OCI-LY1 (cell line): ENCODE results near the gene TRMT6.

Experiments used
- H2AFZ ChIP-seq: fragments of 200-600 bp; sonication (generic), shearing (Covaris generic); 2 replicates; pipeline ENCODE4 v1.6.0; 2014; ENCODE audit warnings: antibody characterized with exemption, mild to moderate bottlenecking, low read length
- H3F3A ChIP-seq: fragments of 200-600 bp; sonication (generic), shearing (Covaris generic); 2 replicates; pipeline ENCODE4 v1.6.0; 2014; ENCODE audit warnings: mild to moderate bottlenecking, antibody characterized with exemption, low read length, moderate library complexity; ENCODE audit not compliant: insufficient read depth
- H3K27ac ChIP-seq: fragments of 200-600 bp; sonication (generic); 2 replicates; pipeline ENCODE4 v1.5.1; 2014; ENCODE audit warnings: low read length, mixed run types, mild to moderate bottlenecking, low read depth; ENCODE audit not compliant: poor library complexity, severe bottlenecking
- H3K27me3 ChIP-seq: fragments of 200-600 bp; sonication (generic); 2 replicates; pipeline ENCODE4 v1.6.0; 2014; ENCODE audit warnings: antibody characterized with exemption, mild to moderate bottlenecking, low read length, moderate library complexity; ENCODE audit not compliant: insufficient read depth
- H3K36me3 ChIP-seq: fragments of 200-600 bp; sonication (generic); 2 replicates; pipeline ENCODE4 v1.6.1; 2014; ENCODE audit warnings: mild to moderate bottlenecking, antibody characterized with exemption, low read length, moderate library complexity, mixed read lengths; ENCODE audit not compliant: insufficient read depth
- H3K4me1 ChIP-seq: fragments of 200-600 bp; sonication (generic); 2 replicates; pipeline ENCODE4 v1.5.1; 2014; ENCODE audit warnings: mild to moderate bottlenecking, low read length, moderate library complexity; ENCODE audit not compliant: insufficient read depth, severe bottlenecking
- H3K4me2 ChIP-seq: fragments of 200-600 bp; sonication (generic), shearing (Covaris generic); 2 replicates; pipeline ENCODE4 v1.6.1; 2014; ENCODE audit warnings: low read length
- H3K4me3 ChIP-seq: fragments of 200-600 bp; sonication (generic); 2 replicates; pipeline ENCODE4 v1.5.1; 2014; ENCODE audit warnings: low read length, low read depth, mild to moderate bottlenecking, mixed read lengths; ENCODE audit not compliant: poor library complexity, severe bottlenecking
- H3K79me2 ChIP-seq: fragments of 200-600 bp; shearing (Covaris generic); 2 replicates; pipeline ENCODE4 v1.6.1; 2016; ENCODE audit warnings: mixed run types, low read length, mixed read lengths; ENCODE audit not compliant: insufficient read depth
- H3K9ac ChIP-seq: fragments of 200-600 bp; sonication (generic), shearing (Covaris generic); 2 replicates; pipeline ENCODE4 v1.6.1; 2014; ENCODE audit warnings: mild to moderate bottlenecking, low read length, mixed read lengths
- H3K9me2 ChIP-seq: fragments of 200-600 bp; sonication (generic), shearing (Covaris generic); 2 replicates; pipeline ENCODE4 v1.6.1; 2014; ENCODE audit warnings: low read depth, mild to moderate bottlenecking, low read length, mixed read lengths
- H3K9me3 ChIP-seq: fragments of 200-600 bp; shearing (Covaris generic); 2 replicates; pipeline ENCODE4 v1.6.1; 2014; ENCODE audit warnings: low read length, mixed read lengths
- H4K20me1 ChIP-seq: fragments of 200-600 bp; sonication (generic), shearing (Covaris generic); 2 replicates; pipeline ENCODE4 v1.6.0; 2016; ENCODE audit warnings: mild to moderate bottlenecking, low read length; ENCODE audit not compliant: insufficient read depth
- EZH2 ChIP-seq: fragments of 200-600 bp; sonication (generic), shearing (Covaris generic); IDR thresholded peaks from 2 replicates; pipeline ENCODE4 v1.8.0; 2017; ENCODE audit warnings: borderline replicate concordance, mixed run types, mild to moderate bottlenecking, antibody characterized with exemption, low read length, moderate library complexity, mixed read lengths
- TF ChIP-seq, protein P1 (sequence below): fragments of 200-600 bp; sonication (generic), shearing (Covaris generic); IDR thresholded peaks from 2 replicates; pipeline ENCODE4 v1.5.1; 2017; ENCODE audit warnings: mild to moderate bottlenecking, antibody characterized with exemption, low read length, moderate library complexity, mixed read lengths

TRMT6 gene

GRCh38 chr20:5977975-5978374, 27.6 kb upstream of the TRMT6 start:
- peaks cover 79% of the 10 kb centered on the region for H3K36me3 ChIP-seq
- H2AFZ ChIP-seq: no peak overlapping the region
- no peaks in the 10 kb centered on the region for H3K4me1 ChIP-seq
- no peaks in the 10 kb centered on the region for H3K27me3 ChIP-seq
- no peak overlapping the region for H3K4me3 ChIP-seq
- no peaks in the 10 kb centered on the region for H3K9me2 ChIP-seq
- H3K4me2 ChIP-seq: no peak overlapping the region
- no peaks in the 10 kb centered on the region for H3K79me2 ChIP-seq
- H3K9me3 ChIP-seq: no peaks in the 10 kb centered on the region
- TF ChIP-seq EZH2: no peak
- TF ChIP-seq, protein P1, sequence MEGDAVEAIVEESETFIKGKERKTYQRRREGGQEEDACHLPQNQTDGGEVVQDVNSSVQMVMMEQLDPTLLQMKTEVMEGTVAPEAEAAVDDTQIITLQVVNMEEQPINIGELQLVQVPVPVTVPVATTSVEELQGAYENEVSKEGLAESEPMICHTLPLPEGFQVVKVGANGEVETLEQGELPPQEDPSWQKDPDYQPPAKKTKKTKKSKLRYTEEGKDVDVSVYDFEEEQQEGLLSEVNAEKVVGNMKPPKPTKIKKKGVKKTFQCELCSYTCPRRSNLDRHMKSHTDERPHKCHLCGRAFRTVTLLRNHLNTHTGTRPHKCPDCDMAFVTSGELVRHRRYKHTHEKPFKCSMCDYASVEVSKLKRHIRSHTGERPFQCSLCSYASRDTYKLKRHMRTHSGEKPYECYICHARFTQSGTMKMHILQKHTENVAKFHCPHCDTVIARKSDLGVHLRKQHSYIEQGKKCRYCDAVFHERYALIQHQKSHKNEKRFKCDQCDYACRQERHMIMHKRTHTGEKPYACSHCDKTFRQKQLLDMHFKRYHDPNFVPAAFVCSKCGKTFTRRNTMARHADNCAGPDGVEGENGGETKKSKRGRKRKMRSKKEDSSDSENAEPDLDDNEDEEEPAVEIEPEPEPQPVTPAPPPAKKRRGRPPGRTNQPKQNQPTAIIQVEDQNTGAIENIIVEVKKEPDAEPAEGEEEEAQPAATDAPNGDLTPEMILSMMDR: no peak
- H3K27ac ChIP-seq: no peak overlapping the region
- no peaks in the 10 kb centered on the region for H4K20me1 ChIP-seq
- H3K9ac ChIP-seq: no peak overlapping the region
- no peaks in the 10 kb centered on the region for H3F3A ChIP-seq

DNA sequence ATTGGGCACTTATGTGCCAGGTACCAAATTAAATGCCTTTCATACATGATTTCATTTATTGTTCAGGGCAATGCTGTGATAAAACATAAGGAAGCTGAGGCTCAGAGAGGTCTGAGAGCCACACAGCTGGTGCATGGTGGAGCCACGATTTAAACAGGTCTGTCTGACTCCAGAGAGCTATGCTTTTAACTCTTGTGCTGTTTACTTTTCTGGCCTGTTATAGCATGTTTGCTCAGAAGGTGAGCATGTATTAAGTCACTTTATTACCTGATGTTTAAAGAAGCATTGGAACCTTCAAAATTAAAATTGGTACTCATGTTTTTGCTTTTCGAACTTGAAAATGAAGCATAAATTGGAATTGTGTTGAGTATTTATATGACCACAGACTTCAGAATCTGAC, 26.9 kb upstream of the TRMT6 start:
- Histone ChIP-seq H3K9me3 (no peaks in the 10 kb centered on the region), H3K27ac (no peak overlapping the region), H3K79me2 (no peaks in the 10 kb centered on the region), H3K4me3 (no peak overlapping the region), H3K4me2 (no peak overlapping the region), H3K4me1 (no peaks in the 10 kb centered on the region), H3K36me3 (peaks cover 78% of the 10 kb centered on the region), H3K9ac (no peak overlapping the region), H4K20me1 (no peaks in the 10 kb centered on the region), H2AFZ (no peak overlapping the region), H3F3A (no peaks in the 10 kb centered on the region), H3K9me2 (no peaks in the 10 kb centered on the region), H3K27me3 (no peaks in the 10 kb centered on the region)
- TF ChIP-seq EZH2: no peak
- TF ChIP-seq, protein P1: no peak

DNA sequence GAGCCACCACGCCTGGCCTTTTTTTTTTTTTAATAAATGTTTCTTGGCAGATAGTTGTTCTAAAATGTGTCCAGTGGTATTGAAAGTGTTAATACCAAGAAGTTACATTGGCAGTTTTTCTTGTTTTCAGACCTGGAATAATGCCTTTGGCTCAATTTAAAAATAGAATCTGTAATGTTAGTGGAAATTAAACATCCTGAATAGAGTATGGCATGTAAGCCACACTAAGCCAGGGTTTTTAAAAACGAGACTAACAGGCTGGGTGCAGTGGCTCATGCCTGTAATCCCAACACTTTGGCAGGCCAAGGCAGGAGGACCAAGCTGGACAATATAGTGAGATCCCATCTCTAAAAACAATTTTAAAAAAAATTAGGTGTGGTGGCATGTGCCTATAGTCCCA, 25.4 kb upstream of the TRMT6 start:
- no peak overlapping the region for H3K9ac ChIP-seq
- no peak for TF ChIP-seq EZH2
- TF ChIP-seq, protein P1: no peak
- H2AFZ ChIP-seq: no peak overlapping the region
- H3K4me3 ChIP-seq: no peak overlapping the region
- peaks cover 78% of the 10 kb centered on the region for H3K36me3 ChIP-seq
- no peaks in the 10 kb centered on the region for H3F3A ChIP-seq
- no peaks in the 10 kb centered on the region for H3K9me2 ChIP-seq
- H4K20me1 ChIP-seq: no peaks in the 10 kb centered on the region
- H3K4me2 ChIP-seq: no peak overlapping the region
- no peak overlapping the region for H3K27ac ChIP-seq
- H3K79me2 ChIP-seq: no peaks in the 10 kb centered on the region
- H3K4me1 ChIP-seq: no peaks in the 10 kb centered on the region
- no peaks in the 10 kb centered on the region for H3K27me3 ChIP-seq
- no peaks in the 10 kb centered on the region for H3K9me3 ChIP-seq
